Skin of body (tissue), 2 donors: ENCODE data around the gene RPL22. TPM values are rescaled to one million over a fixed set of nuclear protein-coding genes. Genes with fewer than 3 reads are reported as not detected.
"Not testable (repeated sequence)": the region's sequence is repeated elsewhere in the genome, so short reads cannot be mapped to it uniquely, and the experiment has no call there.

Source experiments
- DNase-seq: peaks from one replicate; lab custom pipeline; 2025; lab: John Stamatoyannopoulos, UW
- total RNA-seq: library from RNA; depleted of rRNA; stranded (reverse); fragments of >200 nt; gene quantifications from one replicate; pipeline ENCODE4 v1.2.3, GENCODE V29; 2014

RPL22 gene
- total RNA-seq, 1 donor from 2014 or later = 261 TPM

GRCh38 chr1:6234502-6235295, 35.3 kb upstream of the RPL22 start:
- DNase-seq = no peak

GRCh38 chr1:6233376-6233775, 34.0 kb upstream of the RPL22 start:
- DNase-seq = no peak

DNA sequence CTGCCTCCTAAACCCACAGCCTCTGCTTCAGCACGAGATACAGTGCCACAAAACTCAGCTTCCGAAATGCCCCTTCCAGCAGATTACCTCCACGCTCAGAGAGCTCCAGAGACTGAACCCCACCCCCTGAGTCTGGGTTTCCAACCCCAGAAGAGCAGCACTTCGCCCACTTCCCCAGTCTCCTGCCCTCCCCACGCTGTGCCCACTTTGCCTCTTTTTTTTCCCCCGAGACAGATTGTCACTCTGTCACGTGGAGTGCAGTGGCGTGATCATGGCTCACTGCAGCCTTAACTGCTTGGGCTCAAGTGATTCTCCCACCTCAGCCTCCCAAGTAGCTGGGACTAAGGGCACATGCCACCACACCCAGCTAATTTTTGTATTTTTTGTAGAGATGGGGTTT, 26.3 kb upstream of the RPL22 start:
- DNase-seq = no peak

DNA sequence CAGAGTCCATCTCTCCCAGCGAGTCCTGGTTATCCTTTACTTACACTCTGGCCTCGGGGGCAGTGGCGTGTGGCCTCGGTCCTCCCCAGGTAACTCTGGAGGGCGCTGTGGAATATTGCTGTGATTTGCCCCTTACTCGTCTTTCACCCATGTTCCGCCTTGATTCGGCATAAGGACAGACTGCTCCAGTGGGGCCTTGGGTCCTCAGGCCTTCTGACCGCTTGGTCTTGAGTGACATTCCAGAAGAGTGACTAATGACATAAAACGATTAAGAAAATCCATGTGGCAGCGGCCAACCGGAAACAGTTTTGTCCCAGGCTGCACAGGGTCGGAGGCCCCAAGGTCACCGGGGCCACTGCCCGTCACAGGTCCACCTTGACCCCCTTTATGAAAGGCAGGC, 25.3 kb upstream of the RPL22 start:
- no peak for DNase-seq

- DNase-seq = no peak
Observed at GRCh38 chr1:6223617-6224016, 24.2 kb upstream of the RPL22 start.

DNA sequence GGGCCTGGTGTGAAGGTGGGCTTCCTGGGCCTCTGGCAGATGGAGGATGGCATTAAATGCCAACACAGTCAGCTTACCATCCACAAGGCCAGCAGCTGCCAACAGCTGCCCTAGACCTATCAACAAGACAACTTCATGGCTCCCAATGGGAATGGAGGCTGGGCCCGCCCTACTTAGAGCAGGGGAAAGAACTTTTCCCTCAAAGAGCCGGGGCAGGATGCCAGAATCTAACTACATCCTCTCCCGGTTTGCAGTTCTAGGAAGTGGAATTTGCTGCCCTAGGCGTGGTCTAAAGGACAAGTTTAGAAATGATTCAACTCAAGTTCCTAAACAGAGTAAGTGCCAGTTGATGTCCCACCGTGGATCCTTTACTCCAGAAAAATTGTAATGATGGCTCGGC, 23.2 kb upstream of the RPL22 start:
- DNase-seq = peak; percentile 78

- no peak for DNase-seq
Observed at GRCh38 chr1:6221210-6221784, 21.9 kb upstream of the RPL22 start.

DNA sequence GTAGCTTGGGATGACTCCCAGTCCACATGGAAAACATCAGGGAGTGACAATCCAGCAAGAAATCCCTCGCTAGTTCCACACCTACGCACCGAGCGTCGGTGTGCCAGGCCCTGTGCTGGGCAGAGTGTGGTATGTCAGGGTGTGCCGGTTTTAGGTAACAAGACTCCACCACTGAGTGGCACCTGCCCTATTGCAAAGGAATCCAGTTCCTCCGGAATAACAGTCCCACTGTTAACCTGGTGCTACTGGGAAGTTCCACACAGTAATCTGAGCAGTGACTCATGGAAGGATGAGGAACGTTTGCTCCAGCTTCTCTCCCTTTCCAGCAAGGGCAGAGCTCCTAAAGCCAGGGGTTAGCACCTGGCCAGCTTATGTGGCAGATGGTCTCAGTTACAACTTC, 20.8 kb upstream of the RPL22 start:
- DNase-seq = no peak

DNA sequence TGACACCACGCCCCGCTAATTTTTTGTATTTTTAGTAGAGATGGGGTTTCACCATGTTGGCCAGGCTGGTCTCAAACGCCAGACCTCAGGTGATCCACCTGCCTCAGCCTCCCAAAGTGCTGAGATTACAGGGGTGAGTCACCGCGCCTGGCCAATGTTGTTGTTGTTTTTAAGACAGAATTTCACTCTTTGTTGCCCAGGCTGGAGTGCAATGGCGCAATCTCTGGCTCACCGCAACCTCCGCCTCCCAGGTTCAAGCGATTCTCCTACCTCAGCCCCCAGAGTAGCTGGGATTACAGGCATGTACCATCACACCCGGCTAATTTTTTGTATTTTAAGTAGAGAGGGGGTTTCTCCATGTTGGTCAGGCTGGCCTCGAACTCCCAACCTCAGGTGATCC, 20.2 kb upstream of the RPL22 start:
- not testable (repeated sequence) for DNase-seq

GRCh38 chr1:6218375-6219164, 19.2 kb upstream of the RPL22 start:
- DNase-seq = no peak

DNA sequence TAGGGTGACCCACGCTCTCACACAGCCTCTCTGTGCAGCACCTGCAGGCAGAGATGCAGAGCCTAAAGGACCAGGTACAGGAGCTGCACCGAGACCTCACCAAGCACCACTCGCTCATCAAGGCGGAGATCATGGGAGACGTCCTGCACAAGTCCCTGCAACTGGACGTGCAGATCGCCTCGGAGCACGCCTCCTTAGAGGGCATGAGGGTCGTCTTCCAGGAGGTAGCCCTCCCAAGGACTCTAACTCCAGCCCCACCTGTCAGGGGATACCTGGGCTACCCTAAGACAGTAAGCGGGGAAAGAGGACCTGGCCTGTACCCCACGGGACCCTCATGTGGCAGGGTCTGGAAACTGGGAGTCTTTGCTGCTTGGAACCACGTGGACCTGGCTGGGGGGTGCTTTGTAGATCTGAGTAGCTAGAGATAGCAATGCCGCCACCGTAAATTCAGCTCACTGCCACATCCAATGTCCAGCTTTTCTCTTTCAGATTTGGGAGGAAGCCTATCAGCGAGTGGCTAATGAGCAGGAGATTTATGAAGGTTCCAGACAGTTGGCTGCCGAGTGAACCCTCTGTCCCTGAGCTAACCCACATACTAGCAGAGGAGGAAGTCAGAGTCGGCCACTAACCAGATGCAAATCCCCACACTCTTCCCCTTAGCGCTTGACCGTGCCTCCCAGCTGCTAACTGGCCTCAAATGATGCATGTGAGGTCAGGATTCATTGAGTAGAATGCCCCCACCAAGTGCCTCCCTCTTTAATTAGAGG, 13.0 kb upstream of the RPL22 start:
- no peak for DNase-seq

DNA sequence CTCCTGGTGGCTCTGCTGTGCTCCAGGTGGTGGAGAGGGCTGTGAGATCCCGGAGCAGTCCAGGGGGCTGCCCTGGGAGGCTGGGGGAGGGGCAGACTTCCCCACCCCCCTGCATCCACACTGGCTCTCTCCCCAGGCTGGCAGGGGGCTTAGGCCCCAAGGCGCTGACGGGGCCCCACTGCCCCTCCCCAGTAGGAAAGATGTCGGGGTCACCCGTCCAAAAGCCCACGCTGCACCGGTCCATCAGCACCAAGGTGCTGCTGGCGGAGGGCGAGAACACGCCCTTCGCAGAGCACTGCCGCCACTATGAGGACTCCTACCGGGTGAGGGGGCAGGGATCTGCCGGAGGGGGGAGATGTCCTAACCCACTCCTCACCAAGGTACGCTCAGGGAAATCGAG, 12.3 kb upstream of the RPL22 start:
- DNase-seq = no peak

DNA sequence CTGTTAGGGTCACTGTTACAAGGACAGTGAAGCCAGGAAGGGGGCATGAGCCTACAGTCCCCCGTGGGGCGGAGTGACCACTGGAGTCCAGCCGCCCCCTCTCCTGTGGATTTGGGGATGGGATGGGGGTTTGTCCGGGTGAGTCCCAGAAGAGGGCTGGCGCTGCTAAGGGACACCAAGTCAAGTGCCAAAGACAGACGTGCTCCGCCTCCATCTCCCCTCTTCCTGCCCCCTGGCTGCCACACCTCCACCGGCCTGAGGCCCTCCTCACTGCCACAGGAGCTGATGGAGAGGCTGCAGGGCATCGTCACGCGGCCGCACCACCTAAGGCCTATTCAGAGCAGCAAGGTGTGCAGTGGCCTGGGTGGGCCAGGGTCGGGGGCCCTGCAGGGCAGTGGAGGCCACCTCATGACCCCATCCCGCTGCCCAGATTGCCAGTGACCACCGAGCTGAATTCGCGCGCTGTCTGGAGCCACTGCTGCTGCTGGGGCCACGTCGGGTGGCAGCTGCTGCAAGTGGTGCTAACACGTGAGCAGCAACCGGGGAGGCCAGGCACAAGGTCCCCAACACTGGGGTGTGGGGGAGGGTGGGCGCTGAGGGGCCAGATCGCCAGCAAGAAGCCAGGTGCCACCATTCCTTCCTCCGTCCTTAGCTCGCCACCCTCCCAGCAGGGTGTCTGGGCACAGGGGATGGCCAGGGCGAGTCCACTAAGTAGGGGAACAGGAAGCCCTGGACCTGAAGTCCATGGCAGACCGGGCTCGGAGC, 11.4 kb upstream of the RPL22 start:
- DNase-seq = no peak

DNA sequence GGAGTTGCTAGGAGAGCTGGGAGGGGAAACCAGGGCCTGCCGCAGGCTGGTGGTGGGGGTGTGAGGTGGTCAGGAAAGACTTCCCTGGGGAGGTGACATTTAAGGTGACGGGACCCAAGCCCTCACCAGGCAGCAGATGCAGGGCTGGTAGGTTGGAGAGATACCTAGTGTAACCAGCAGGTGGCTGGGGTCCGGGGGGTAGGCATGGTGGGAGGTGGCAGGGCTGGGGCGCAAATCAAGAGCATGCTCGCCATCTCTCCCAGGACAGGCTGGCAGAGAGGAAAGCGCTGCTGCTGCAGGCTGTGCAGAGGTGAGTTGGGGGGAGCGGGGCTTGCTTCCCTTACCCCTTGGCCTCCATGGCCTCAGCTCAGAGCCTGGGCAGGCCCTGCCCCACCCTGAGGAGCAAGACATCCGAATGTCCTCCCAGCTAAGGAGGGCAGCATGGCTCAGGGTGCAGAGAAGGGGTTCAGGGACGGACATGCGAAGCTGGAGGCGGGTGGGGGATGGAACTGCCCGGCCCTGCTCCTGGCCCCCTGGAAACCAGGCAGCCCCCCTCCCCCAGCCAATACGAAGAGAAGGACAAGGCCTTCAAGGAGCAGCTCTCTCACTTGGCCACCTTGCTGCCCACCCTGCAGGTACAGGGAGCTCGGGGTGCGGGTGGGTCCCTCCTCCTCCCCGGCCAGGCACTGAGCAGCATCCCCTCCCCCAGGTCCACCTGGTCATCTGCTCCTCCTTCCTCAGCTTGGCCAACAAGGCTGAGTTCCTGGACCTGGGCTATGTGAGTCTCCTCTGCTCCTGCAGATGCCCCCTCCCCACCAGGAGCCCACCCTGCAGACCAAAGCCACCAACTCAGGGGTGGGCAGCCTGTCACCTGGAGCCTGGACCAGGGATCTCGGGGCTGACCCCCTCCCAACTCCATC, 10.5 kb upstream of the RPL22 start:
- DNase-seq = no peak

GRCh38 chr1:6208723-6209660, 9.6 kb upstream of the RPL22 start:
- peak; percentile 10 for DNase-seq

- DNase-seq = no peak
Observed at GRCh38 chr1:6207921-6208320, 8.5 kb upstream of the RPL22 start.

DNA sequence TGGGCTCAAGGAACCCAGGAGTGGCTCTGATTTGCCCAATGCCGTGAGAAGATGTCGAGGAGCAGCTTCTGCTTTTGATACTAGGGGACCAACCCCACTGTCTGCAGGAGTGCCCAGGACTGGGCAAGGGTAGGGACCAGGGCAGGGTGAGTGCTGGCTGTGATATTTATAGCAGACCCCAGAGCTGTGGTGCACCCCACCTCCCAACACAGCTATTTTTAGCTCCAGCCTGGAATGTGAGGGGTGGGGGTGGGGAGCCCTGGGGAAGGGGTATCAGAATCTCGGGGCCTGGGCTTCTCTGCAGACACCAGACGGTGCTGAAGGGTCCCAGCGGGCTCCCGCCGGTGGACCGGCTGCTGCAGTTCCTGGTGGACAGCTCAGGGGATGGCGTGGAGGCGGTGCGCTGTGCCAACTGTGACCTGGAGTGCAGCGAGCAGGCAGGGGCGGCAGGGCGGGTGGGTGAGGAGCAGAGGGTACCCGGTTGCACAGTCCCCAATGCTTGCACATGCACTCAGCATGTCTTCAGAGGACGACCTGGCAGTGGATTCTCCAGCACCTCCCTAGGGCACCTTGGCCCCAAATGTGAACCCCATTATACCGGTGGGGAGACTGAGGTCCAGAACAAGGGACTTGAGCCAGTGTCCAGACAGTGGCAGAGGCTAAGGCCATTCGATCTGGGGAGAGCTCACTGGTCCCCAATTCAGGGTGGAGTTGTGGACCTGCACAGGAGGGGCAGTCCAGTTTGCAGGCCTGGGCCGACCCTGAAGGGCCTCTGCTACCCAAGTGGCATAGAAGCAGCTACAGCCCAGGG, 7.9 kb upstream of the RPL22 start:
- no peak for DNase-seq

- DNase-seq = no peak
Observed at GRCh38 chr1:6206520-6206855, 7.1 kb upstream of the RPL22 start.
